ENCODE results near the gene CYP2A13. TPM values are rescaled to one million over a fixed set of nuclear protein-coding genes. Genes with fewer than 3 reads are reported as not detected.

The CYP2A13 gene
- not detected in 2 replicates for total RNA-seq

GRCh38 chr19:41088151-41088550, at the start of gene CYP2A13:
CYP2A13 (plus strand) TSS chr19:41088451; CDS start chr19:41088472, 21 bp downstream.

GRCh38 chr19:41114132-41114531, 25.9 kb downstream of the CYP2A13 start, which contains the start of gene CYP2F1:
CYP2F1 (plus strand) TSS chr19:41114432; CDS start chr19:41116189, 1,757 bp downstream.

Other genes with a start within 250 kb of the CYP2A13 start
- gene CYP2A6, start 238.0 kb upstream of the CYP2A13 start, total RNA-seq: not detected in 2 replicates
- gene CYP2A7, start 206.2 kb upstream of the CYP2A13 start, total RNA-seq: not detected in 2 replicates
- gene CYP2B6, start 97.2 kb upstream of the CYP2A13 start, total RNA-seq: not detected in 2 replicates
- gene CYP2F1, start 26.0 kb downstream of the CYP2A13 start, total RNA-seq: not detected in 2 replicates
- 0.77 and 3.3 TPM in 2 replicates for gene CYP2S1, start 104.8 kb downstream of the CYP2A13 start, total RNA-seq
- gene AXL, start 130.8 kb downstream of the CYP2A13 start, total RNA-seq: 105 and 126 TPM in 2 replicates
- gene HNRNPUL1, start 175.9 kb downstream of the CYP2A13 start, total RNA-seq: 48.0 and 54.5 TPM in 2 replicates
- 7.9 and 9.3 TPM in 2 replicates for gene CCDC97, start 221.7 kb downstream of the CYP2A13 start, total RNA-seq